Medulla oblongata (tissue), 1 donor: ENCODE measurements around the gene PLA2G6.
"Not testable (repeated sequence)": the region's sequence is repeated elsewhere in the genome, so short reads cannot be mapped to it uniquely, and the experiment has no call there.

Experiments
- DNase-seq: peaks from one replicate; pipeline ENCODE4 v3.0.0-alpha.2; 2015; ENCODE audit errors: extremely low spot score

Gene PLA2G6

DNA sequence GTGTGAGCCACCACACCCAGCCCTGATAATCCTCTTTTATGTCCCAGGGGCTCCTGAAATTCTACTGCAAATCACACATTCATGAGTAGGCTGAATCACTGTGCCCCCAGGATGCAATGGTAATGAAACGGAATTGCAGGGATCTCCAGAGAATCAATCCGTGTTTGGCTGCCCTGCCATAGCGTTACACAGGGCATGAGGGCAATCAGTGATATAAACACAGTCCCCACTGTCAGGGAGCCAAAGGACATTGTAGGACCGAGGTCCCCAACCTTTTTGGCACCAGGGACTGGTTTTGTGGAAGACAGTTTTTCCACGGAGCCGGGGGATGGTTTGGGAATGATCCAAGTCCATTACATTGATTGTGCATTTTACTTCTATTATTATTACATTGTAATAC, 9.0 kb upstream of the PLA2G6 start:
- no peak for DNase-seq

GRCh38 chr22:38189104-38189503, 7.5 kb upstream of the PLA2G6 start:
- DNase-seq: no peak

DNA sequence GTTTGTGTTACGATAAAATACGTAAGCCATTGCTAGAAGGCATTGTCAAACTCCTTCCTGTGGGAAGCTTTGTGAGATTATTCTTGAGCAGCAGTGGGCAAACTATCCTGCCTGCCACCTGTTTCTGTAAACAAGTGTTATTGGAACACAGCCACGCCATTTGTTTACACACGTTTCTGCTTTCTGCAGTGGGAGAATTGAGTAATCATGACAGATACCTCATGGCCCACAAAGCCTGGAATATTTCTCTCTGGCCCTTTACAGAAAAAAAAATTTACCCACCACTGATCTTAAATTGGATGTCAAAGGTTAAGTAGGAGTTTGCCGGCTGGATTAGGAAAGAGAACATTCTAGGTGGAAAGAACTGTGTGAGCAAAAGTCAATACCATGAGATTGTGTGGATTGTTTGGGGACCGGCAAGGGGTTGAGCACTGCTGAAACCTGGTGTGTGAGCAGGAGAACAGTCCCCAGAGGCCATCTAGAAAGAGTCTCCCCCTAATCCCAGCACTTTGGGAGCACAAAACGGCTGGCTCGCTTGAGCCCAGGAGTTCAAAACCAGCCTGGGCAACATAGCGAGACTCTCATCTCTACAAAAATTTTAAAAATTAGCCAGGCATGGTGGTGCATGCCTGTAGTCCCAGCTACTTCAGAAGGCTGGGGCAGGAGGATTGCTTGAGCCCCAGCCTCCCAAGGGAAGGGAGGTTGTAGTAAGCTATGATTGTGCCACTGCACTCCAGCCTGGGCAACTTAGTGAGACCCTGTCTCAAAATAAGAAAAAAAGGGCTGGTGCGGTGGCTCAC, 6.0 kb upstream of the PLA2G6 start:
- DNase-seq: no peak

- DNase-seq: no peak
Measured at GRCh38 chr22:38186429-38186828, 4.8 kb upstream of the PLA2G6 start.

DNA sequence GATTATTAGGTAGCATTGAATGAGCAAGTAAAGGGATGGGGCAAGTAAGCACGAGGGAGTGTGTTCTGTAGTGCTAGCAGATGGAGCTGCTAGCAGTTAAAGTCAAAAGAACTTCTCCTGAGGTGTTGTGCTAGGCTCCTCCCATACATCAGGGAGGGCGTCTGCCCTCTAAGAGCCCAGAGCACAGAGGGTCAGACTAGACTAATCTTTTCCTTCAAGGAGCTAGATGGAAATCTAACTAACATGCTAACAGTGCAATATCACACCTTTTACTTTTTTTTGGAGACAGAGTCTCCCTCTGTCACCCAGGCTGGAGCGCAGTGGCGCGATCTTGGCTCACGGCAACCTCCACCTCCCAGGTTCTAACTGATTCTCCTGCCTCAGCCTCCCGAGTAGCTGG, 3.2 kb upstream of the PLA2G6 start:
- DNase-seq: no peak

DNA sequence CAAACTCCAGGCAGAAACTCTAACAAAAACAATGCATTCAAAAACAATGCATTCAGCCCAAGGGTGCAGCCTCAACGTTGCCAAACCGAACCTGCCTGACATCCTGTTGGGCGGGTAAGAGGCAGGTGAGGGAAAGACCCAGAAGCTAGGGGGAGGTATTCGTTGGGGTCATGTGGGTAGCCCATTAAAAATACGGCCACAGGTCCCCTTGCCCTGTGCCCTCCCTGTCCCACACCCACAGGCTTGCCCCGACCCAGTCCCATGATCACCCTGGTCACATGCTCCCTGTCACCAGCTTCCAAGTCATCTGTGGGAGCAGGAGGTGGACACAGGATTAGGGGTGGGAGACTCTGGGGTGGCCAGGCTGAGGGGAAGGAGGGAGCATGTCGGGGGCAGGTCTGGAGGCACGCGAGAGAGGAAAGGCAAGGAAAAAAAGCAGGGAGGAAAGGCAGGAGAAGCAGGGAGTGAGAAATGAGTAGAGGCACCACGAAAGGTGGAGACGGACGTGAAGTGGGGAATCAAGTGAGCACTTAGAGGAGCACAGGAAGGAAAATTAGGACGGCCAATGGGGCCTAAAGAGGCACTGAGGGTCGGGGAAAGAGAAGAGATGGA, 683 bp downstream of the PLA2G6 start:
- DNase-seq: peak; percentile 92

DNA sequence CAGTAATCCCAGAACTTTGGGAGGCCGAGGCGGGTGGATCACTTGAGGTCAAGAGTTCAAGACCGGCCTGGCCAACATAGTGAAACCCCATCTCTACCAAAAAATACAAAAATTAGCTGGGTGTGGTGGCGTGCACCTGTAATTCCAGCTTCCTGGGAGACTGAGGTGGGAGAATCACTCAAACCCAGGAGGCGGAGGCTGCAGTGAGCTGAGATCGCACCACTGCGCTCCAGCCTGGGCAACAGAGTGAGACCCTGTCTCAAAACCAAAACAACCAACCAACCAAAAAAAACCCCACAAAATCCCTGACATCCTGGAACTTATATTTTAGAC, 3.1 kb downstream of the PLA2G6 start:
- not testable (repeated sequence) for DNase-seq

- peak; percentile 88 for DNase-seq
Measured at GRCh38 chr22:38177926-38178604, 3.6 kb downstream of the PLA2G6 start.

GRCh38 chr22:38177571-38177925, 4.1 kb downstream of the PLA2G6 start:
- not testable (repeated sequence) for DNase-seq

DNA sequence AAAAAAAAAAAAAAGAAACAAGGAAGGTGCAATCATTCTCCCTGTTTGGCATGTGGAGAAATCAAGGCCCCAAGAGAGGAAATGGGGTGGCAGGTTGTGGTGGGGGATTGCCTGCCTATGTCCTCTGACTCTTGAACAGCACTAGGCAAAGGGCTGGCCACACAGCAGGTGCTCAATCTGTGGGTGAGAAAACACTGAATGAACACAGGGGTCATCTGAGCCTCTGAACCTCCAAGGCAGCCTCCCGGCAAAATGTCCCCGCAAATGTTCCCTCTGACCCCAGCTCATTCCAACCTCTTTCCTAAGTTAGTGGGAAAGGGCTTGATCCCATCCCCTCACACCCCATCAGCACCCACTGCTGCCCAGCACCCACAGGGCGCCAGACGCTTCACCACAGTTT, 4.6 kb downstream of the PLA2G6 start:
- no peak for DNase-seq

DNA sequence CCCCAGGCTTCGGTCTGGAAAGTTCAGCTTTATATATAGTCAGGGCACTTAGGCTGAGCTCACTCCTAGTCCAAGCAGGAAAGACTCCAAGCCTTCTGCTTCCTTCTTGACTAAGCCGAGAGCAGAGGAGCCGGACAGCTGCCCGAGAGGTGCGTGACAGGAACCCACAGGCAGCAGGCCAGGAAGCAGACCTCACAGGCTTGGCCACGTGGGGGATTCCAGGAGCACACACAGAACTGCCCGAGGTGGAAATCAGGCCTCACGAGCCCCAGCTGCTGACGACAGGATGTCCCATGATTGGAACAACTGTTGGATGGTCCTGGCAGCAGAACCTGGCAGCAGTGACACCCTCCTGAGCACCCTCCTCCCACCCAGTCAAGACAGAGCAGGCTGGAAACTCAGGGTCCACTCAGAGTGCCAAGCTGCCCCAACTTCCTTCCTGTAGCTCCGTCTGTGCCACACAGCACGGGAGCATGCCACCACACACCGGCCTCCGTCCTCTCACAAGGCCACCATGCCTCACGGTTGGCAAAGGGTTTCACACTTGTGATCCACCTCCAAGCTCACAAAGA, 5.4 kb downstream of the PLA2G6 start:
- DNase-seq: peak; percentile 79

DNA sequence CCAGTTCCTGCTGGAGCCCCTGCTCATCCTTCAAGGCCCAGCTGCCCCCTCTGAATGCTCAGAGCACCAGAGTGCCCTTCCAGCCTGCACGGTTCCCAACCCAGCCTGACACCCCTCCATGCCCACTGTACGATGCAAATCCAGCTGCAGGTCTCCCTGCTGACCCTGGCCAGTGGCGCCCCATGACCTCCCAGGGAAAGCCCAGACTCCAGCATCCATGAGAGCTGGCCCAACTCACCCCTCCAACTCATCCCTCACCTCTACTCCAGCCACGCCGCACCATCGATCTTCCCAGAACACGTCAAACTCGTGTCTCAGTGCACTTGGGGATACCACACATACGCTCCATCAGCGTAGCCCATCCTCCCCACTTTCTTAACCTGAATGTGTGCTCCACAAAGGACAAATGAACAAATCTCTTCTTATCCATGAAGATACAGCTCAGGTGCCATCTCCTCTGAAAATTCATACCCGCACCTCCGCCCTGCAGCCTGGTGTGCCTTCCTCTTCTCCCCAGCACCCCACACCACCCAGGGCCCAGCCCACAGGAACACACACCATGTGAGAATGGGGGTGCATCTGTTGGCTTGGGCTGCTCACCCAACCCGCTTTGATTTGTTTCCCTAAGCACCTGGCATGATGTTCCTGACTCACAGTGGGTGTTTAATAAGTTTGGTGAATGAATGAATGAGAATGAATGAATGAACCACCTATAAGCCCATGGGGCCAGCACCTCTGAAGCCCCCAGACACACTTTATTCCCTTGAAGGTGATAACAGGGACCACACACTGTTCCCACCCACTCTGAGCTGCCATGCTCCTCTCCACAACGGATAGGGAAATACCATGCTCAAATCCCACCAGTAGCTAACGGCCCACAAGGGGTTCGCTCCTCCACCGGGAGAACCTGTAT, 6.2 kb downstream of the PLA2G6 start:
- no peak for DNase-seq

GRCh38 chr22:38174626-38175025, 7.0 kb downstream of the PLA2G6 start:
- no peak for DNase-seq

DNA sequence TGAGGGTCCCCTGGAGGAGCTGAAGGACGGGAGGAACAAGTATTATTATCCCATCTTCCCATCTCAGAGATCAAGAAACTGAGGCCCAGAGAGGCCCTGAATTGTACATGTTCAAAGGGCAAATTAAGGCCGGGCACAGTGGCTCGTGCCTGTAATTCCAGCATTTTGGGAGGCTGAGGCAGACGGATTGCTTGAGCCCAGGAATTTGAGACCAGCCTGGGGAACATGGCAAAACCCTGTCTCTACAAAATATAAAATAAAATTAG, 8.1 kb downstream of the PLA2G6 start:
- no peak for DNase-seq

DNA sequence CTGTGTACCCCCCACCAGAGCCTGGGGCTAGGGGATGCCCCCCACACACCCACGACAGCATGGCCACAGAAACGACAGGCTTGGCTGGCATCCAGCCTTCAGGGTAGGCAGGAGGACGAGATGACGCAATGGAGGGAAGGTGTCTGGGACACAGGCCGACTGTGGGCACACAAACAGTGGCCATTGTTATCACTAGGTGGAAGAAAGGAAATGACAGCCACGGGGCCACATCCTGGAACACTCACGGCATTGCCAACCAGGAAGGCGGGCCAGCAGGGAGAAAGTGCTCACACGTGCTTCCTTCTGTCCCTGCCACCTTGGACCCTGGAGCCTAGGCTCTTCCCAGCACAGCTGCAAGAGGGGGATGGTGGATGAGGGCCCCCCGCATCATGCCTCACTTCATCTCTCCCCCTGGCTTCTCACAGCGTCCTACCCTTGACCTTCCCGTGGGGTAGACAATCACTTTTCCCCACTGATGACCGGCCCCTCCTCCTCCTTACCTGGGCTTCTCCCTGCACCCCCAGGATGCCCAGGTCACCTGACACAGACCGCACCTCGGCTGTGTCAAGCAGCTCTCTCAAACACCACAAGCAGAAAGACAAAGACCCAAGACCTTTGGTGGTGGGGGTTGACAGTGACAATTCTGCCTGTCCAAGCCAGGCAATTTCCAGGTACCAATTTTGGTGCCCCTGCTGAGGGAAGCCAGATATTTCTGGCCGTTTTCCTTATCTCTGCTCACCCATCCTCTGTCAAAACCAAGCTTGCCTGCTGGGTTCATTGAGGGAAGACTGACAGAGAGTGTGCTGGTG, 8.6 kb downstream of the PLA2G6 start:
- DNase-seq: peak; percentile 70

DNA sequence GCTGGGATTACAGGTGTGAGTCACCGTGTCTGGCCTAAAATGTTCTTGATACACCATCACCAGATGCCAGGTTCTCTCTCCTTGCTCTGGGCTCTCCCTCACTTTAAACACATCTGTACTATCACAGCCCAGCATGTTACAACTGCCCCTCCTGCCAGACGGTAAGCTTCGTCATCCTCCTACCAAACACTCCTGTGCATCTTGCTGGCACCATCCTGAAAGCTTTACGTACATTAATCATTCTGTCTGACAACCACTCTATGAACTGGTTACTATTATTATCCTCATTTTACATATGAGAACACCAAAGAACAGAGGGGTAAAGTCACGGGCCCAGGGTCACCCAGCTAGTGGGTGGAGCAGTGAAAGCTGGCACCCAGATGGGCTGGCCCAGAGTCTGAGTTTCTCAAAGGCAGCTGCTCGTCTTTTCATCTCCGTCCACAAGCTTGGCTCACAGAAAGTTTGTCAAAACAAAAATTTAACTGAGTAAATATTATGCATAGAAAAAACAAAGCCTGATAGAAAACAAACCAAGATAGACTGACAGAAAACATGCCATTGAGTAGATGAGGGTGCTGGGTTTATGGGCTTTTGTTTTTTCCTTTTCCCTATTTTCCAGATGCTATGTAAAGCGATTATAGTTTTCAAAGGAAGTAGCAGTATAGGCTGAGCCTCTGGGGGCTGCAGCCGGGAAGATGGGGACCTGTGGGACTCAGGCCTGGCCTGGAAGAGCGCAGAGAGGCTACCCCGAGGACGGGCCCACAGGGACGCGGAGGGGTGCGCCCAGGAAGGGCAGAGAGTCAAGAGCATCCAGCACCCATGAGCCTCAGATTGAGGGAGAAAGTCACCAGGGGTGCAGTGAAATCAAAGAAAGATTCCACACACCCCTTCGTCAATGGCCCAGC, 9.5 kb downstream of the PLA2G6 start:
- no peak for DNase-seq

GRCh38 chr22:38170469-38170868, 11.2 kb downstream of the PLA2G6 start:
- DNase-seq: no peak

GRCh38 chr22:38169116-38169515, 12.5 kb downstream of the PLA2G6 start:
- DNase-seq: no peak

GRCh38 chr22:38167988-38168407, 13.6 kb downstream of the PLA2G6 start:
- DNase-seq: peak; percentile 67
